Esophagus muscularis mucosa (tissue), 4 donors: ENCODE results near the gene AMER3. TPM values are rescaled to one million over a fixed set of nuclear protein-coding genes. Genes with fewer than 3 reads are reported as not detected.
A peak's percentile ranks its signal among the peaks of the same experiment; 100 is the strongest.

Experiments
- DNase-seq: peaks from one replicate; pipeline ENCODE4 v3.0.0-alpha.2; 2017; ENCODE audit errors: extremely low spot score
- H3K27ac ChIP-seq, 4 donors: fragments of 200-600 bp; sonication (generic); replicated peaks in 1 of 4; 1 replicate in 3 of 4; 2 replicates in 1 of 4; pipeline ENCODE4 v1.5.1; 2016 to 2019; ENCODE audit warnings: mild to moderate bottlenecking in 1 of 4
- H3K27me3 ChIP-seq, 4 donors: fragments of 200-600 bp; sonication (generic); one replicate each; pipeline versions ENCODE4 v1.5.1 to v1.6.0; 2016 to 2019
- H3K36me3 ChIP-seq, 4 donors: fragments of 200-600 bp; sonication (generic); one replicate each; pipeline ENCODE4 v1.5.1; 2016 to 2019
- H3K4me1 ChIP-seq, 4 donors: fragments of 200-600 bp; sonication (generic); one replicate each; pipeline ENCODE4 v1.5.1; 2016 to 2019
- H3K4me3 ChIP-seq, 4 donors: fragments of 200-600 bp; sonication (generic); 1 replicate in 2 of 4; 2 replicates in 2 of 4; pipeline ENCODE4 v1.5.1; 2016 to 2019; ENCODE audit warnings: mild to moderate bottlenecking in 4 of 4, moderate library complexity in 1 of 4
- H3K9me3 ChIP-seq, 4 donors: fragments of 200-600 bp; sonication (generic); 1 replicate in 3 of 4; 2 replicates in 1 of 4; pipeline ENCODE4 v1.5.1; 2016 to 2019
- CTCF ChIP-seq, 3 experiments: fragments of 200-600 bp in 2 of 3; fragments of 450-650 bp in 1 of 3; sonication (generic) in 2 of 3; IDR thresholded peaks; one replicate each; pipeline ENCODE4 v1.5.1; 2017 to 2019; ENCODE audit warnings: antibody characterized with exemption in 3 of 3, mild to moderate bottlenecking in 2 of 3, moderate library complexity in 1 of 3
- EP300 ChIP-seq: sonication (generic); formaldehyde crosslinking; IDR thresholded peaks from one replicate; pipeline ENCODE4 v1.6.1; 2017; ENCODE audit warnings: antibody characterized with exemption
- POLR2A ChIP-seq: fragments of 450-650 bp; IDR thresholded peaks from one replicate; pipeline ENCODE4 v1.6.1; 2017; ENCODE audit warnings: antibody characterized with exemption, moderate library complexity, mild to moderate bottlenecking, low read depth
- POLR2AphosphoS5 ChIP-seq, 2 donors: sonication (generic); formaldehyde crosslinking; IDR thresholded peaks; one replicate each; pipeline ENCODE4 v1.6.1; 2017; ENCODE audit warnings: antibody characterized with exemption in 2 of 2
- WGBS: methylation state at CpG from one replicate; pipeline ENCODE4 v1.1.5; 2018; 5-methylcytosine and 5-hydroxymethylcytosine counted together
- intact Hi-C: fragments of 100-400 bp; cut with DNase I; formaldehyde crosslinking; loops from one replicate; pipeline ENCODE4 v1.15.1; 2023
- total RNA-seq, 4 donors: library from RNA; depleted of rRNA; stranded (reverse); fragments of >200 nt; gene quantifications; one replicate each; pipeline versions ENCODE4 v1.1.0 to v1.2.1, GENCODE V29; 2016

Gene AMER3
- total RNA-seq, 4 donors from 2014 or later, result 0.06 TPM; not detected in 3

- WGBS, result 46% methylated on average over 4 of the region's 4 CpGs
- Histone ChIP-seq H3K9me3 (no peaks in the 10 kb centered on the region), H3K36me3 (no peaks in the 10 kb centered on the region), H3K4me3 (no peak overlapping the region), H3K27me3 (peaks cover 0 to 19% (median 0%) of the 10 kb centered on the region in 4 donors), H3K27ac (no peak overlapping the region), H3K4me1 (no peaks in the 10 kb centered on the region)
- intact Hi-C loops, result no loop called here
- DNase-seq, result peak; percentile 42
- TF ChIP-seq POLR2AphosphoS5 (IDR thresholded peaks at IDR 0.05) (no peak), POLR2A (no peak), CTCF (IDR thresholded peaks at IDR 0.05) (no peak), EP300 (no peak)
Observed at GRCh38 chr2:130776550-130776949, 21.2 kb downstream of the AMER3 start.

GRCh38 chr2:130778781-130779180 lies 23.4 kb downstream of the AMER3 start:
- peak; percentile 79 for DNase-seq
- Histone ChIP-seq H3K9me3 (peaks cover 0 to 5% (median 0%) of the 10 kb centered on the region in 4 donors), H3K4me3 (no peak overlapping the region), H3K27ac (no peak overlapping the region), H3K27me3 (peaks cover 0 to 19% (median 0%) of the 10 kb centered on the region in 4 donors), H3K4me1 (no peaks in the 10 kb centered on the region), H3K36me3 (no peaks in the 10 kb centered on the region)
- intact Hi-C loops, result no loop called here
- TF ChIP-seq EP300, result no peak
- no peak for TF ChIP-seq POLR2A
- TF ChIP-seq CTCF (IDR thresholded peaks at IDR 0.05), result no peak
- TF ChIP-seq POLR2AphosphoS5 (IDR thresholded peaks at IDR 0.05), result no peak
- WGBS, result 77% methylated on average over 9 of the region's 9 CpGs

GRCh38 chr2:130785466-130786055 lies 30.2 kb downstream of the AMER3 start:
- no peak overlapping the region for H3K27ac ChIP-seq
- TF ChIP-seq POLR2AphosphoS5 (IDR thresholded peaks at IDR 0.05) (no peak), POLR2A (no peak), EP300 (no peak)
- H3K36me3 ChIP-seq, result no peaks in the 10 kb centered on the region
- WGBS, result 77% methylated on average over 12 of the region's 12 CpGs
- no peaks in the 10 kb centered on the region for H3K4me1 ChIP-seq
- H3K9me3 ChIP-seq, result peaks cover 0 to 5% (median 0%) of the 10 kb centered on the region in 4 donors
- H3K27me3 ChIP-seq, result peaks cover 0 to 28% (median 0%) of the 10 kb centered on the region in 4 donors
- intact Hi-C loops, result no loop called here
- DNase-seq, result no peak
- H3K4me3 ChIP-seq, result no peak overlapping the region

- Histone ChIP-seq H3K9me3 (peaks cover 0 to 5% (median 0%) of the 10 kb centered on the region in 4 donors), H3K4me1 (no peaks in the 10 kb centered on the region), H3K4me3 (no peak overlapping the region), H3K27me3 (peaks cover 0 to 23% (median 0%) of the 10 kb centered on the region in 4 donors), H3K36me3 (no peaks in the 10 kb centered on the region), H3K27ac (no peak overlapping the region)
- peak; percentile 70 for DNase-seq
- intact Hi-C loops, result no loop called here
- TF ChIP-seq POLR2AphosphoS5 (IDR thresholded peaks at IDR 0.05) (no peak), POLR2A (no peak), CTCF (IDR thresholded peaks at IDR 0.05) (no peak), EP300 (no peak)
- WGBS, result 92% methylated on average over 5 of the region's 6 CpGs
Observed at GRCh38 chr2:130786076-130786475, 30.7 kb downstream of the AMER3 start.

- Histone ChIP-seq H3K4me1 (no peaks in the 10 kb centered on the region), H3K4me3 (no peak overlapping the region), H3K27me3 (peaks cover 0 to 20% (median 0%) of the 10 kb centered on the region in 4 donors), H3K36me3 (no peaks in the 10 kb centered on the region), H3K27ac (no peak overlapping the region), H3K9me3 (peaks cover 0 to 5% (median 0%) of the 10 kb centered on the region in 4 donors)
- intact Hi-C loops, result no loop called here
- 91% methylated on average over 17 of the region's 17 CpGs for WGBS
- TF ChIP-seq POLR2A, result no peak
- TF ChIP-seq EP300, result no peak
- TF ChIP-seq POLR2AphosphoS5 (IDR thresholded peaks at IDR 0.05), result no peak
- TF ChIP-seq CTCF (IDR thresholded peaks at IDR 0.05), result no peak
- DNase-seq, result peak; percentile 91
Observed at GRCh38 chr2:130787841-130788240, 32.5 kb downstream of the AMER3 start.
